NB4 (cell line): ENCODE measurements around the gene AMOTL2.

ENCODE experiments used
- DNase-seq: peaks from one replicate; pipeline ENCODE4 v3.0.0; 2010; ENCODE audit warnings: low read depth
- H3K4me3 ChIP-seq: one replicate; pipeline ENCODE4 v1.5.1; 2011; ENCODE audit warnings: mild to moderate bottlenecking, low read depth, low read length, moderate library complexity
- MYC ChIP-seq: IDR thresholded peaks from 2 replicates; pipeline ENCODE4 v1.6.1; 2011; ENCODE audit warnings: low read depth, low read length
- POLR2A ChIP-seq: IDR thresholded peaks from 2 replicates; pipeline ENCODE4 v1.6.1; 2011; ENCODE audit warnings: mild to moderate bottlenecking; ENCODE audit not compliant: insufficient read length; ENCODE audit errors: extremely low read depth
- TF ChIP-seq, protein P1 (sequence below): IDR thresholded peaks from 2 replicates; pipeline ENCODE4 v1.6.1; 2011; ENCODE audit warnings: low read depth, low read length
- TF ChIP-seq, protein P2 (sequence below): IDR thresholded peaks from one replicate; pipeline ENCODE4 v1.5.1; 2012; ENCODE audit warnings: low read depth, low read length

The AMOTL2 gene

DNA sequence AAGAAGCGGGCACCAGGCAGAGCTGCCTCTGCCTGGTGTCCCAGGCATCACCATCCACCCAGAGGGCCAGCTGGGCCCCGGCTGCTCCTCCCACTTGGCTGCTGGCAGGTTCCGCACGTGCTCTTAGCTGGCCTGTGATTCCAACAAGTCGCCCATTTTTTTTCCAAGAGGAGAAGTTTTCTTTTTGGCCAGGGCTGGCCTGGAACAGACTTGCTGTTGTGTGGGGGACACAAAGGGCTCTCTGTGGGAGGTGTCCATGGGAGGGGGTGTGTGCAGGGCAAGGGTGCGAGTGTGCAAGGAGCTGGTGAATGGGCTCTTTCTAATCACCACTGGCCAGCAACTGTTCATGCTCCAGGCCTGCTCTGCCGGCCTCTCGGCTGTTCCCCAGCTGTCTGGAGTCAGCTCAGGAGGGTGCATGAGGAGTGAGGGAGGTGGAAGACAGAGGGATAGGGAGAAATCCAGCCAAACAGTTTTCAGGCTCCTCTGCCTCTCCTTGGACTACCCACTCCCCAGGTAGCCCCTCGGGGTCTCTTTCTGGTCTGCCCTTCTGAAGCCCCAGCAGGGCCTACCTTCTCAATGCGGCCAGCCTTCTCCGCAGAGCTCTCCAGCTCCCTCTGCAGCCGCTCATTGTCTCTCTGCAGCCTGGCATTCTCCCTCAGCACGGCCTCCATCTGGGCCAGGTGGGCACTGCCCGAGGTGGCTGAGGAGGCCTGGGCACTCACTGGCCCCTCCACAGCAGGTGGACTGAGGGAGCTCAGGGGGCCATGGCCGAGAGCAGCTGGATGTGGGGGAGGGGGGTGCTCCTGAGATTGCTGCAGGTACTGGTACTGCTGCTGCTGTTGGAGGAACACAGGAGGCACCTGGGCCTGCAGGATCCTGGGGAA, 7.1 kb downstream of the AMOTL2 start:
- TF ChIP-seq MYC (no peak), POLR2A (no peak)
- TF ChIP-seq, protein P1, sequence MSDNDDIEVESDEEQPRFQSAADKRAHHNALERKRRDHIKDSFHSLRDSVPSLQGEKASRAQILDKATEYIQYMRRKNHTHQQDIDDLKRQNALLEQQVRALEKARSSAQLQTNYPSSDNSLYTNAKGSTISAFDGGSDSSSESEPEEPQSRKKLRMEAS: no peak
- TF ChIP-seq, protein P2, sequence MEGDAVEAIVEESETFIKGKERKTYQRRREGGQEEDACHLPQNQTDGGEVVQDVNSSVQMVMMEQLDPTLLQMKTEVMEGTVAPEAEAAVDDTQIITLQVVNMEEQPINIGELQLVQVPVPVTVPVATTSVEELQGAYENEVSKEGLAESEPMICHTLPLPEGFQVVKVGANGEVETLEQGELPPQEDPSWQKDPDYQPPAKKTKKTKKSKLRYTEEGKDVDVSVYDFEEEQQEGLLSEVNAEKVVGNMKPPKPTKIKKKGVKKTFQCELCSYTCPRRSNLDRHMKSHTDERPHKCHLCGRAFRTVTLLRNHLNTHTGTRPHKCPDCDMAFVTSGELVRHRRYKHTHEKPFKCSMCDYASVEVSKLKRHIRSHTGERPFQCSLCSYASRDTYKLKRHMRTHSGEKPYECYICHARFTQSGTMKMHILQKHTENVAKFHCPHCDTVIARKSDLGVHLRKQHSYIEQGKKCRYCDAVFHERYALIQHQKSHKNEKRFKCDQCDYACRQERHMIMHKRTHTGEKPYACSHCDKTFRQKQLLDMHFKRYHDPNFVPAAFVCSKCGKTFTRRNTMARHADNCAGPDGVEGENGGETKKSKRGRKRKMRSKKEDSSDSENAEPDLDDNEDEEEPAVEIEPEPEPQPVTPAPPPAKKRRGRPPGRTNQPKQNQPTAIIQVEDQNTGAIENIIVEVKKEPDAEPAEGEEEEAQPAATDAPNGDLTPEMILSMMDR: no peak
- no peak for DNase-seq
- H3K4me3 ChIP-seq: no peak overlapping the region

DNA sequence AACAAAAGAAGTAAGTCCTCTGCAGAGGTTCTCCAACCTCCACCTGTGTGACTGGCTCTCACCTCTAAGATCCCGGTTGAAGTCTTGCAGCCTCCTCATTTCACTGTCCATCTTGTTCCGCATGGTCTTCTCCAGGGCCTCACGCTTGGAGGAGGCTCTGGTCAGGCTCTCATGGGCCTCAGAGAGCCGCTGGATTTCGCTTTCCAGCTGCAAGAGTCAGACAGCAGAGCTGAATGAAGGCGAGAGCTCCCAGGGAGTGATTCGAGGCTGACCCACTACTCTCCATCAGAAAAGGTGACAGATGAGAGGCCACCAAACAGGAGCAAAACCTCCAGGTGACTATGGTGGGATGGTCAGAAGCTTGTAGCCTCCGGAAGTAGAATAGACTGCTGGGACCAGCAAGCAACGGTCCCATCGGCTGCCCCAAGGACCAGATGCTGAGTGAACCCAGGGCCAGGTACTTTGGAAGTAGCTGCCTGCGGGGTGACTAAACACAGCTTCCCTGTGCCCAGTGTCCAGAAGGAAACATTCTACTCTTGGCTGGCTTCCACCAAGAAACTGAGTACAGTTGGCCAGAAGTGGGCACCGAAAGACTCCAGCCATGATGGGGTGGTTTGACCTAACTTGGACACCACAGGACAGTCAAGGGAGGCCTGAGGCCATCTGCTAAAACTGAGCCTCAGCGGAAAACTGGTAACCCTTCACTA, 7.9 kb downstream of the AMOTL2 start:
- TF ChIP-seq, protein P2: no peak
- TF ChIP-seq POLR2A (no peak), MYC (no peak)
- TF ChIP-seq, protein P1: no peak
- no peak overlapping the region for H3K4me3 ChIP-seq
- DNase-seq: no peak

DNA sequence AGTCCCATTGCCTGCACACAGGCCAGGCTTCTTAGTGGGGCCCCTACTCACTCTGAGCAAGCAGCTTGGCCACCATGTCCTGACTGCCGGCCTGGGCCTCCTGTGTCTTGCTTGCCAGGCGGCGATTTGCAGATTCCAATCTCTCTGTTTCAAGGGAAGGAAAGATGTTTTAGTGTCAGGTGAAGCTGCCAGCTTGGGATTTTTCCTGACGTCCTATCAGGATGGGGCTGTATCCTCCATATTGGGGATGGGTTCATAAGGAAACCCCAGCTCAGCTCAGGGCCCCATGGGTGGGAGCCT, 8.5 kb downstream of the AMOTL2 start:
- no peak overlapping the region for H3K4me3 ChIP-seq
- DNase-seq: no peak
- no peak for TF ChIP-seq POLR2A
- TF ChIP-seq, protein P1: no peak
- TF ChIP-seq, protein P2: no peak
- no peak for TF ChIP-seq MYC

DNA sequence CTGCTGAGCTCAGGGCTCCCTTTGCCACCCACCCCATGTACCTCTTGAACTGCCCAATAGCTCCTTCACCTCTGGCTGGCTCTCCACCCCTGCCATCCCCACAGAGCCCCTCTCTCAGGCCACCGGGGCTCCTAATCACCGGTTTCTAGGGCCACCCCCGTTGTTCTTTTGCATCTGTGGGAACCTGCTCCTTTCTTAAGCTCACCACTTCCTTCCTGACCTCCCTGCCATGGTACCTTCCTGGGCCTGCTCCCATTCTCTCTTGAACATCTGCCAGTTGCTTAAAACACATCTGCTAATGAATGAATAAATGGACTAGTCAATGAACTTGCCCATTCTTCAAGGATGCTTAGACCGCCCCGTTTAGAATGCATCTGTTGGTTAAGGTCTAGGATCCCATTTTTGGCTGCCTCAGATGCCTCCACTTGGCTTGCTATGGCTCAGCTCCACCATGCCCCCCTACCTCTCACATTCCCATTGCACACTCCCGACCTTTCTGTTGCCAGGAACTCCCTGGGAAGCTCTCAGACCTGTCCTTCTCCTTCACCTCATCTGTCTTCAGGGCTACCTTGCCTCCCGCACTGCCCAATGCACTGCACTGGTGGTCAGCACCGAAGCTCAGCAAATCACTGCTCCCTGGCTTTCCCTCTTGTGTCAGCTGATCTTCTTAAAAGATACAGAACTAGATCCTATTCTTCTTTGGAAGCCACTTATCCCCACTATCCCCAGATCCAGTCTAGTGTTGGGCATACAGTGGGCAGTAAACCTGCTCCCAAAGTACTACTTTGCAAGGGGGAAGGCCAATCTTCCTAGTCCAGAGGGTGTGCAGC, 9.1 kb downstream of the AMOTL2 start:
- no peak overlapping the region for H3K4me3 ChIP-seq
- no peak for DNase-seq
- TF ChIP-seq, protein P2: no peak
- TF ChIP-seq, protein P1: no peak
- TF ChIP-seq POLR2A (no peak), MYC (no peak)

DNA sequence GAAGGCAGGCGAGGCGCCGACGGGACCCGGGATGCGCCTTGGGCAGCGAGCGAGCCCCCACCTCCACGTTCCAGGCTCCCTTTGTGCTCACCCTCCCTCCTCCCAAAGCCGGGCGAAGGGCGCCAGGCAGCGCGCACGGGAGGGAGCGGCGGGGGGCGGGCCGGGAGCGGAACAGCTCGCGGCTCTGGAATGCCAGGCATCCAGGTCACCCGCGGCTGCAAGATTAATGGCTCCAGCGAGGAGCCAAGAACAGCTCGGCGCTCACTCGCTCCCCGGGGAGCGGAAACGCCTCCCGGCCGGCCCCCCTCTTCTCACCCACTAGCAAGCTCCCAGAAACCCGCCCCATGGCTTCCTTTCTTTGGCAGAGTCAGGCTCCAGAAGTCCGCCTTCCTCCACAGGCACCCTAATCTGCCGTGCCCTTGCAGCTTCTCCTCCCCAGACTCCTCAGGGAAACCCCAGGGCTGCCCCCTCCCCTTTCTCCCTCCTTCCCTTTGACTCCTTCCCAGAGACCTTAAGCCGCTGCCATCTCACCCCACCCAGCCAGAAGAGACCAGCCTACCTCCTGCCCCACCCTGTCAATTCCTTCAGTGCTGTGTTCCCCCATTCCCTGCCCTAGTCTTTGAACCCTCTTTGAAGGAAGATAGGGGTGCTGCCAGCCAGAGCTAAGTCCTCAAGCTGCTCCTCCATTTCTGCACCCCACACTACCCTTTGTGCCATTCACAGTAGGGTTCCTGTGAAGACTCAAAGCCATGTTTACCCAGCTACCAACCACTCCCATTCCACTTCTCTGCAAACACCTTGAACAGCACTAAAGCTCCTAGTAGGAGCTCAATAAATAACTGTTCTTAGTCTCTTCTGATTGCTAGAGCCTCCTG, 9.9 kb downstream of the AMOTL2 start:
- no peak overlapping the region for H3K4me3 ChIP-seq
- peak; percentile 37 for DNase-seq
- no peak for TF ChIP-seq MYC
- TF ChIP-seq, protein P1: no peak
- TF ChIP-seq, protein P2: no peak
- TF ChIP-seq POLR2A: no peak
